ENCODE data around the gene PRKG2. TPM values are rescaled to one million over a fixed set of nuclear protein-coding genes. Genes with fewer than 3 reads are reported as not detected.

PRKG2 gene
- total RNA-seq, 1 donor from 2014 or later: 1.2 TPM

GRCh38 chr4:81204571-81204970, 10.5 kb downstream of the PRKG2 start:
- H3K4me3 ChIP-seq (ENCODE audit: low read depth, low read length): no peak overlapping the region
- TF ChIP-seq, protein P1, sequence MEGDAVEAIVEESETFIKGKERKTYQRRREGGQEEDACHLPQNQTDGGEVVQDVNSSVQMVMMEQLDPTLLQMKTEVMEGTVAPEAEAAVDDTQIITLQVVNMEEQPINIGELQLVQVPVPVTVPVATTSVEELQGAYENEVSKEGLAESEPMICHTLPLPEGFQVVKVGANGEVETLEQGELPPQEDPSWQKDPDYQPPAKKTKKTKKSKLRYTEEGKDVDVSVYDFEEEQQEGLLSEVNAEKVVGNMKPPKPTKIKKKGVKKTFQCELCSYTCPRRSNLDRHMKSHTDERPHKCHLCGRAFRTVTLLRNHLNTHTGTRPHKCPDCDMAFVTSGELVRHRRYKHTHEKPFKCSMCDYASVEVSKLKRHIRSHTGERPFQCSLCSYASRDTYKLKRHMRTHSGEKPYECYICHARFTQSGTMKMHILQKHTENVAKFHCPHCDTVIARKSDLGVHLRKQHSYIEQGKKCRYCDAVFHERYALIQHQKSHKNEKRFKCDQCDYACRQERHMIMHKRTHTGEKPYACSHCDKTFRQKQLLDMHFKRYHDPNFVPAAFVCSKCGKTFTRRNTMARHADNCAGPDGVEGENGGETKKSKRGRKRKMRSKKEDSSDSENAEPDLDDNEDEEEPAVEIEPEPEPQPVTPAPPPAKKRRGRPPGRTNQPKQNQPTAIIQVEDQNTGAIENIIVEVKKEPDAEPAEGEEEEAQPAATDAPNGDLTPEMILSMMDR (conservative IDR thresholded peaks at IDR 0.05; ENCODE audit: low read depth, low read length): no peak
- no peak for DNase-seq (ENCODE audit: low read depth)

DNA sequence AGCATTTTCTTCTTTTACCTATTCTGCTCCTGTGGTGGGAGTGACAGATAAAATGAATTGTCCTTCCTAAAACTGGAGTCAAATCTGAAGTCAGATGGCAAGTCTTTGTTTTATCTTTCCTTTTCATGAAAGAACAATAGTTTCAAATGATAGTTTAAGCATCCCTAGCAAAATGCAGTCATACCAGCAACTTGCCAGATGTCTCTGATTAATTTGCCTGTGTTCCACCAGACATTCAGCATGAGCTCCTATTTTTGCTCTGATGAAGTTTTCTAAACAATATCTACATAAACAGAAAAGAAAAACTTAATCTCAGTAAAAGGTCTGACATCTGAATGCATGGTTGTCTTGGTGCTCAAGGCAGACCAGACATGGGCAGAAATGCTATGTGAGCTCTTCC, 15.2 kb downstream of the PRKG2 start:
- TF ChIP-seq, protein P1 (conservative IDR thresholded peaks at IDR 0.05; ENCODE audit: low read depth, low read length): no peak
- no peak overlapping the region for H3K4me3 ChIP-seq (ENCODE audit: low read depth, low read length)
- no peak for DNase-seq (ENCODE audit: low read depth)

GRCh38 chr4:81198609-81199008, 16.4 kb downstream of the PRKG2 start:
- no peak overlapping the region for H3K4me3 ChIP-seq (ENCODE audit: low read depth, low read length)
- TF ChIP-seq, protein P1 (conservative IDR thresholded peaks at IDR 0.05; ENCODE audit: low read depth, low read length): no peak
- DNase-seq (ENCODE audit: low read depth): no peak

GRCh38 chr4:81197864-81198524, 17.0 kb downstream of the PRKG2 start:
- TF ChIP-seq, protein P1 (conservative IDR thresholded peaks at IDR 0.05; ENCODE audit: low read depth, low read length): no peak

GRCh38 chr4:81196126-81196650, 18.8 kb downstream of the PRKG2 start:
- TF ChIP-seq, protein P1 (conservative IDR thresholded peaks at IDR 0.05; ENCODE audit: low read depth, low read length): no peak
- no peak overlapping the region for H3K4me3 ChIP-seq (ENCODE audit: low read depth, low read length)
- DNase-seq (ENCODE audit: low read depth): no peak

More at GRCh38 chr4:81197864-81198524, 17.0 kb downstream of the PRKG2 start:
- no peak overlapping the region for H3K4me3 ChIP-seq (ENCODE audit: low read depth, low read length)
- DNase-seq (ENCODE audit: low read depth): no peak

DNA sequence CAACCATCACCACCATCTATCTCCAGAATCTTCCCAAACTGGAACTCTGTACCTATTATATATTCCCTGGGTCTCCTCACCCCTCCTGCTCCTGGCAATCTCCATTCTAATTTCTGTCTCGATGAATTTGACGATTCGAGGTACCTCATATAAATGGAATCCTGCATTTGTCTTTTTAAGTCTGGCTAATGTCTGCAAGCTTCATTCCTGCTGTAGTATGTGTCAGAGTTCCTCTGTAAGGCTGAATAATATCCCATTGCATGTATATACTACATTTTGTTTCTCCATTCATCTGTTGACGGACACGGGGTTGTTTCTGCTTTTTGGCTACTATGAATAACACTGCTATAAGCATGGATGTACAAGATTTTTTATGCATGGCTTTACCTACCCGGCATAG, 19.5 kb downstream of the PRKG2 start:
- DNase-seq (ENCODE audit: low read depth): no peak
- TF ChIP-seq, protein P1 (conservative IDR thresholded peaks at IDR 0.05; ENCODE audit: low read depth, low read length): no peak
- no peak overlapping the region for H3K4me3 ChIP-seq (ENCODE audit: low read depth, low read length)

- TF ChIP-seq, protein P1 (conservative IDR thresholded peaks at IDR 0.05; ENCODE audit: low read depth, low read length): no peak
- no peak overlapping the region for H3K4me3 ChIP-seq (ENCODE audit: low read depth, low read length)
- DNase-seq (ENCODE audit: low read depth): no peak
These were observed 20.7 kb downstream of the PRKG2 start for GRCh38 chr4:81194286-81194685.
